Body of pancreas (tissue), 4 donors: ENCODE measurements around the gene TIAM1. TPM values are rescaled to one million over a fixed set of nuclear protein-coding genes. Genes with fewer than 3 reads are reported as not detected.
A peak's percentile ranks its signal among the peaks of the same experiment; 100 is the strongest.

Experiments
- ATAC-seq: fragments of 150-250 bp; one replicate; pipeline ENCODE4 v1.9.1; 2016
- DNase-seq, 4 donors: peaks; one replicate each; pipeline ENCODE4 v3.0.0-alpha.2; 2019
- H3K27ac ChIP-seq, 4 donors: fragments of 200-600 bp; sonication (generic); 1 replicate in 3 of 4; 2 replicates in 1 of 4; pipeline versions ENCODE4 v1.5.1 to v1.6.1; 2016 to 2019; ENCODE audit warnings: mild to moderate bottlenecking in 1 of 4, mixed read lengths in 1 of 4, moderate library complexity in 1 of 4
- H3K27me3 ChIP-seq, 2 donors: fragments of 200-600 bp; sonication (generic); one replicate each; pipeline ENCODE4 v1.6.0; 2016; ENCODE audit warnings: mild to moderate bottlenecking in 1 of 2
- H3K36me3 ChIP-seq, 2 donors: fragments of 200-600 bp; sonication (generic); replicated peaks in 1 of 2; 2 replicates each; pipeline ENCODE4 v1.5.1; 2016; ENCODE audit warnings: low read depth in 2 of 2; ENCODE audit not compliant: insufficient read depth in 1 of 2
- H3K4me1 ChIP-seq: fragments of 200-600 bp; sonication (generic); one replicate; pipeline ENCODE4 v1.6.0; 2016
- H3K4me3 ChIP-seq, 2 donors: fragments of 200-600 bp; sonication (generic); 1 replicate in 1 of 2; 2 replicates in 1 of 2; pipeline ENCODE4 v1.5.1; 2016 to 2019
- H3K9me3 ChIP-seq, 3 donors: fragments of 200-600 bp; sonication (generic); 1 replicate in 2 of 3; 2 replicates in 1 of 3; pipeline ENCODE4 v1.5.1; 2016
- CTCF ChIP-seq, 7 experiments: fragments of 450-650 bp in 4 of 7; fragments of 200-600 bp in 3 of 7; sonication (generic) in 3 of 7; IDR thresholded peaks; one replicate each; pipeline ENCODE4 v1.5.1; 2016 to 2019; ENCODE audit warnings: antibody characterized with exemption in 7 of 7
- POLR2A ChIP-seq, 3 donors: fragments of 450-650 bp; IDR thresholded peaks; one replicate each; pipeline ENCODE4 v1.6.1; 2016; ENCODE audit warnings: antibody characterized with exemption in 3 of 3, mild to moderate bottlenecking in 2 of 3
- WGBS, 2 donors: methylation state at CpG; one replicate each; pipeline ENCODE4 v1.1.5; 2017; 5-methylcytosine and 5-hydroxymethylcytosine counted together
- intact Hi-C: fragments of 100-400 bp; cut with DNase I; formaldehyde crosslinking; loops from one replicate; pipeline ENCODE4 v1.15.1; 2023
- total RNA-seq, 2 donors: library from RNA; depleted of rRNA; stranded (reverse); fragments of >200 nt; gene quantifications; one replicate each; pipeline ENCODE4 v1.1.0, GENCODE V29; 2016

The TIAM1 gene
- total RNA-seq, 2 donors from 2014 or later = 3.6 to 8.8 TPM

- TF ChIP-seq CTCF (IDR thresholded peaks at IDR 0.05) (no peak), POLR2A (IDR thresholded peaks at IDR 0.05) (no peak)
- DNase-seq = no peak
- Histone ChIP-seq H3K4me3 (no peak overlapping the region), H3K4me1 (no peaks in the 10 kb centered on the region), H3K9me3 (no peaks in the 10 kb centered on the region), H3K36me3 (no peaks in the 10 kb centered on the region), H3K27ac (no peak overlapping the region), H3K27me3 (no peaks in the 10 kb centered on the region)
- no peak for ATAC-seq
- 62 to 67% methylated on average over 7 of the region's 7 CpGs for WGBS, 2 donors
- intact Hi-C loops = no loop called here
Measured at GRCh38 chr21:31276663-31277062, 67.4 kb downstream of the TIAM1 start.

- no peak overlapping the region for H3K27ac ChIP-seq
- H3K36me3 ChIP-seq = no peaks in the 10 kb centered on the region
- no peak for DNase-seq
- no peaks in the 10 kb centered on the region for H3K27me3 ChIP-seq
- H3K9me3 ChIP-seq = no peaks in the 10 kb centered on the region
- H3K4me1 ChIP-seq = no peaks in the 10 kb centered on the region
- WGBS, 2 donors = 62 to 71% methylated on average over 6 of the region's 6 CpGs
- TF ChIP-seq CTCF (IDR thresholded peaks at IDR 0.05) = no peak
- TF ChIP-seq POLR2A (IDR thresholded peaks at IDR 0.05) = no peak
- intact Hi-C loops = no loop called here
- no peak for ATAC-seq
- H3K4me3 ChIP-seq = no peak overlapping the region
Measured at GRCh38 chr21:31275901-31276300, 68.2 kb downstream of the TIAM1 start.

- Histone ChIP-seq H3K27ac (no peak overlapping the region), H3K4me3 (no peak overlapping the region), H3K9me3 (no peaks in the 10 kb centered on the region), H3K4me1 (no peaks in the 10 kb centered on the region), H3K27me3 (no peaks in the 10 kb centered on the region), H3K36me3 (no peaks in the 10 kb centered on the region)
- DNase-seq (no peak), ATAC-seq (no peak)
- intact Hi-C loops = no loop called here
- 34 to 43% methylated on average over 2 of the region's 2 CpGs for WGBS, 2 donors
- TF ChIP-seq POLR2A (IDR thresholded peaks at IDR 0.05) (no peak), CTCF (IDR thresholded peaks at IDR 0.05) (no peak)
Measured at GRCh38 chr21:31273278-31273677, 70.8 kb downstream of the TIAM1 start.

GRCh38 chr21:31268090-31268489 lies 76.0 kb downstream of the TIAM1 start:
- no peaks in the 10 kb centered on the region for H3K9me3 ChIP-seq
- H3K4me1 ChIP-seq = peaks cover 5% of the 10 kb centered on the region
- no peaks in the 10 kb centered on the region for H3K27me3 ChIP-seq
- no peak for TF ChIP-seq CTCF (IDR thresholded peaks at IDR 0.05)
- no peak for TF ChIP-seq POLR2A (IDR thresholded peaks at IDR 0.05)
- WGBS, 2 donors = 33 to 35% methylated on average over 5 of the region's 5 CpGs
- intact Hi-C loops = no loop called here
- DNase-seq (no peak), ATAC-seq (peak; percentile 38)
- no peaks in the 10 kb centered on the region for H3K36me3 ChIP-seq
- no peak overlapping the region for H3K4me3 ChIP-seq
- H3K27ac ChIP-seq = peak overlapping the region in 3 of 4 donors; percentile 3 to 71 (median 47)

GRCh38 chr21:31267644-31268043 lies 76.4 kb downstream of the TIAM1 start:
- 19 to 29% methylated on average over 4 of the region's 4 CpGs for WGBS, 2 donors
- H3K4me1 ChIP-seq = peaks cover 5% of the 10 kb centered on the region
- H3K4me3 ChIP-seq = no peak overlapping the region
- H3K36me3 ChIP-seq = no peaks in the 10 kb centered on the region
- H3K27me3 ChIP-seq = no peaks in the 10 kb centered on the region
- peak overlapping the region in 3 of 4 donors; percentile 3 to 71 (median 47) for H3K27ac ChIP-seq
- TF ChIP-seq POLR2A (IDR thresholded peaks at IDR 0.05) (no peak), CTCF (IDR thresholded peaks at IDR 0.05) (no peak)
- ATAC-seq (peak; percentile 52), DNase-seq (peak in 1 of 4 donors; percentile 27)
- intact Hi-C loops = no loop called here
- H3K9me3 ChIP-seq = no peaks in the 10 kb centered on the region
